Lung (tissue), 12 donors: ENCODE results near the gene NPAS4. TPM values are rescaled to one million over a fixed set of nuclear protein-coding genes. Genes with fewer than 3 reads are reported as not detected.
A peak's percentile ranks its signal among the peaks of the same experiment; 100 is the strongest.

Experiments used
- ATAC-seq: fragments of 200-7000 bp; cut with Tn5 transposase; one replicate; pipeline ENCODE4 v1.9.1; 2020; ENCODE audit warnings: moderate number of reproducible peaks; ENCODE audit not compliant: insufficient read depth, low FRiP score
- DNase-seq, 3 donors: peaks; one replicate each; pipeline ENCODE4 v3.0.0-alpha.2; 2013 to 2017
- H3K27ac ChIP-seq, 2 donors: one replicate each; pipeline ENCODE4 v1.5.1; 2013; ENCODE audit warnings: mild to moderate bottlenecking in 2 of 2, moderate library complexity in 2 of 2, control low read depth in 1 of 2, inconsistent platforms in 1 of 2, low read depth in 1 of 2, low read length in 1 of 2
- H3K27me3 ChIP-seq, 3 donors: one replicate each; pipeline ENCODE4 v1.5.1; 2013; ENCODE audit warnings: low read length in 2 of 3; ENCODE audit not compliant: control insufficient read depth in 3 of 3, insufficient read depth in 3 of 3
- H3K36me3 ChIP-seq, 4 donors: one replicate each; pipeline ENCODE4 v1.5.1; 2013; ENCODE audit warnings: low read length in 4 of 4, mild to moderate bottlenecking in 1 of 4, moderate library complexity in 1 of 4; ENCODE audit not compliant: control insufficient read depth in 4 of 4, insufficient read depth in 4 of 4
- H3K4me1 ChIP-seq, 5 donors: one replicate each; pipeline ENCODE4 v1.5.1; 2013; ENCODE audit warnings: low read length in 5 of 5, mild to moderate bottlenecking in 2 of 5, moderate library complexity in 1 of 5; ENCODE audit not compliant: control insufficient read depth in 5 of 5, insufficient read depth in 5 of 5
- H3K4me3 ChIP-seq: one replicate; pipeline ENCODE4 v1.5.1; 2013; ENCODE audit warnings: mild to moderate bottlenecking, control low read depth, moderate library complexity
- H3K9ac ChIP-seq, 2 donors: one replicate each; pipeline ENCODE4 v1.5.1; 2013; ENCODE audit warnings: low read length in 2 of 2, control low read depth in 1 of 2; ENCODE audit not compliant: insufficient read depth in 1 of 2
- H3K9me3 ChIP-seq, 4 donors: one replicate each; pipeline ENCODE4 v1.5.1; 2013; ENCODE audit warnings: low read length in 3 of 4, mild to moderate bottlenecking in 1 of 4, moderate library complexity in 1 of 4; ENCODE audit not compliant: control insufficient read depth in 4 of 4, insufficient read depth in 3 of 4
- CTCF ChIP-seq: IDR thresholded peaks from 2 replicates; pipeline ENCODE4 v1.5.1; 2012; ENCODE audit warnings: mild to moderate bottlenecking; ENCODE audit errors: control extremely low read depth, extremely low read depth
- WGBS, 2 donors: extraction: QIAGEN DNeasy Blood & Tissue Kit; methylation state at CpG; one replicate each; pipeline ENCODE4 v1.1.7; 2013; 5-methylcytosine and 5-hydroxymethylcytosine counted together
- polyA plus RNA-seq, 2 donors: library from polyadenylated mRNA; stranded (reverse); fragments of 200-250 nt; gene quantifications; one replicate each; pipeline ENCODE4 v1.2.1, GENCODE V29; 2013
- total RNA-seq, 2 donors: library from RNA; depleted of rRNA in 1 of 2; stranded (reverse); fragments of >200 nt in 1 of 2; gene quantifications; one replicate each; pipeline ENCODE4 v1.2.1, GENCODE V29; 2014 to 2021
- donor health status: control.
- donor health status: control.
- donor health status: Bipolar disorder and iron deficiency.
- donor health status: healthy.
- donor health status: DM: yes; HTN: yes; CAD: no.

NPAS4 gene
- total and polyA plus RNA-seq, 4 donors = 0.06 to 0.14 (median 0.08) TPM

DNA sequence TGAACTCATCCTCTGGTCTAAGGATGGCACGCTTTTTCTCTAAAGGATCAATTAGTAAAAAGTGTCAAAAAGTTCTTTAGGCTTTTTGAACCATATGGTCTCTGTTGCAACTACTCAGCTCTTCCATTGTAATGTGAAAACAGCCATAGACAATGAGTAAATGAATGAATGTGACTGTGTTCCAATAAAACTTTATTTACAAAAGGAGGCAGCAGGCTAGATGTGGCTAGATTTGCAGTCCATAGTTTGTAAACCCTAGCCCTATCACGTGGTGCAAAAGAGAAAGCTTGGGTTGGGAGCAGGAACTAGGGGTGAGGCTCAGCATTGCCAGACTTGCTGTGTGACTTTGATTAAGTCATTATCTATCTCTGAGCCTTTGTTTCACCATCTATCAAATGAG, 5.4 kb upstream of the NPAS4 start:
- H3K27ac ChIP-seq = no peak overlapping the region
- no peaks in the 10 kb centered on the region for H3K36me3 ChIP-seq
- peaks cover 0 to 11% (median 7%) of the 10 kb centered on the region in 3 donors for H3K27me3 ChIP-seq
- peaks cover 0 to 4% (median 0%) of the 10 kb centered on the region in 5 donors for H3K4me1 ChIP-seq
- H3K9me3 ChIP-seq = peaks cover 0 to 5% (median 0%) of the 10 kb centered on the region in 4 donors
- DNase-seq (no peak), ATAC-seq (no peak)
- no peak overlapping the region for H3K4me3 ChIP-seq
- 49 to 67% methylated on average over 2 of the region's 2 CpGs for WGBS, 2 donors
- no peak for TF ChIP-seq CTCF
- H3K9ac ChIP-seq = no peak overlapping the region

GRCh38 chr11:66417000-66417399, 3.8 kb upstream of the NPAS4 start:
- 69 to 74% methylated on average over 11 of the region's 11 CpGs for WGBS, 2 donors
- Histone ChIP-seq H3K4me1 (peaks cover 0 to 11% (median 0%) of the 10 kb centered on the region in 5 donors), H3K4me3 (no peak overlapping the region), H3K27ac (no peak overlapping the region), H3K9me3 (peaks cover 0 to 2% (median 0%) of the 10 kb centered on the region in 4 donors), H3K9ac (no peak overlapping the region), H3K36me3 (no peaks in the 10 kb centered on the region), H3K27me3 (peaks cover 0 to 11% (median 7%) of the 10 kb centered on the region in 3 donors)
- no peak for TF ChIP-seq CTCF
- ATAC-seq (no peak), DNase-seq (no peak)

GRCh38 chr11:66418168-66418985, 2.5 kb upstream of the NPAS4 start:
- no peak overlapping the region for H3K4me3 ChIP-seq
- no peak for TF ChIP-seq CTCF
- peaks cover 0 to 2% (median 0%) of the 10 kb centered on the region in 4 donors for H3K9me3 ChIP-seq
- H3K36me3 ChIP-seq = no peaks in the 10 kb centered on the region
- DNase-seq = peak; percentile 74 to 82 (median 77)
- H3K27me3 ChIP-seq = peaks cover 0 to 11% (median 7%) of the 10 kb centered on the region in 3 donors
- peaks cover 0 to 11% (median 0%) of the 10 kb centered on the region in 5 donors for H3K4me1 ChIP-seq
- WGBS, 2 donors = 9 to 10% methylated on average over 16 of the region's 16 CpGs
- no peak for ATAC-seq
- H3K9ac ChIP-seq = no peak overlapping the region
- H3K27ac ChIP-seq = no peak overlapping the region
